Thoracic aorta (tissue), 2 donors: ENCODE results near the gene CD79B. TPM values are rescaled to one million over a fixed set of nuclear protein-coding genes. Genes with fewer than 3 reads are reported as not detected.

Source experiments
- ATAC-seq: fragments of 150-250 bp; one replicate; pipeline ENCODE4 v1.8.0; 2017; ENCODE audit warnings: low read depth; ENCODE audit not compliant: insufficient number of reproducible peaks, low FRiP score
- DNase-seq: peaks from one replicate; pipeline ENCODE4 v3.0.0-alpha.2; 2020; ENCODE audit warnings: low spot score
- H3K27ac ChIP-seq, 2 donors: fragments of 200-600 bp; sonication (generic); 1 replicate in 1 of 2; 2 replicates in 1 of 2; pipeline ENCODE4 v1.5.1; 2016; ENCODE audit warnings: mild to moderate bottlenecking in 2 of 2, moderate library complexity in 2 of 2
- H3K27me3 ChIP-seq: fragments of 200-600 bp; sonication (generic); replicated peaks from 2 replicates; pipeline ENCODE4 v1.6.0; 2016; ENCODE audit warnings: mild to moderate bottlenecking; ENCODE audit not compliant: insufficient read depth
- H3K36me3 ChIP-seq: fragments of 200-600 bp; sonication (generic); one replicate; pipeline ENCODE4 v1.5.1; 2016
- H3K4me1 ChIP-seq, 2 donors: fragments of 200-600 bp; sonication (generic); 1 replicate in 1 of 2; 2 replicates in 1 of 2; pipeline versions ENCODE4 v1.5.1 to v1.6.0; 2016; ENCODE audit warnings: low read depth in 2 of 2, mild to moderate bottlenecking in 1 of 2; ENCODE audit not compliant: control insufficient read depth in 1 of 2
- H3K4me3 ChIP-seq: fragments of 200-600 bp; sonication (generic); 2 replicates; pipeline ENCODE4 v1.5.1; 2016; ENCODE audit warnings: mild to moderate bottlenecking
- H3K9me3 ChIP-seq: fragments of 200-600 bp; sonication (generic); 2 replicates; pipeline ENCODE4 v1.5.1; 2016
- CTCF ChIP-seq: fragments of 200-600 bp; sonication (generic); IDR thresholded peaks from one replicate; pipeline ENCODE4 v1.5.1; 2019; ENCODE audit warnings: antibody characterized with exemption
- total RNA-seq, 2 donors: library from RNA; depleted of rRNA; stranded (reverse); fragments of >200 nt; gene quantifications; one replicate each; pipeline versions ENCODE4 v1.1.0 to v1.2.3, GENCODE V29; 2016

CD79B gene
- total RNA-seq, 2 donors from 2014 or later, result 4.3 to 6.0 TPM

GRCh38 chr17:63960006-63960405, 27.9 kb upstream of the CD79B start:
- no peak for TF ChIP-seq CTCF
- ATAC-seq (no peak), DNase-seq (no peak)
- peaks cover 0 to 4% of the 10 kb centered on the region in 2 donors for H3K4me1 ChIP-seq
- no peak overlapping the region for H3K4me3 ChIP-seq
- no peaks in the 10 kb centered on the region for H3K9me3 ChIP-seq
- no peaks in the 10 kb centered on the region for H3K27me3 ChIP-seq
- H3K27ac ChIP-seq, result no peak overlapping the region
- no peaks in the 10 kb centered on the region for H3K36me3 ChIP-seq

- ATAC-seq (no peak), DNase-seq (no peak)
- no peak for TF ChIP-seq CTCF
- peaks cover 0 to 3% of the 10 kb centered on the region in 2 donors for H3K4me1 ChIP-seq
- H3K27me3 ChIP-seq, result no peaks in the 10 kb centered on the region
- no peaks in the 10 kb centered on the region for H3K36me3 ChIP-seq
- H3K9me3 ChIP-seq, result no peaks in the 10 kb centered on the region
- no peak overlapping the region for H3K27ac ChIP-seq
- H3K4me3 ChIP-seq, result no peak overlapping the region
Observed at GRCh38 chr17:63956296-63956920, 24.3 kb upstream of the CD79B start.

- Histone ChIP-seq H3K4me3 (no peak overlapping the region), H3K27me3 (no peaks in the 10 kb centered on the region), H3K36me3 (no peaks in the 10 kb centered on the region), H3K27ac (no peak overlapping the region), H3K4me1 (no peaks in the 10 kb centered on the region), H3K9me3 (no peaks in the 10 kb centered on the region)
- ATAC-seq (no peak), DNase-seq (no peak)
- no peak for TF ChIP-seq CTCF
Observed at GRCh38 chr17:63955791-63956190, 23.7 kb upstream of the CD79B start.

GRCh38 chr17:63955232-63955631, 23.1 kb upstream of the CD79B start:
- TF ChIP-seq CTCF, result no peak

GRCh38 chr17:63954402-63955063, 22.4 kb upstream of the CD79B start:
- Histone ChIP-seq H3K9me3 (no peaks in the 10 kb centered on the region), H3K4me3 (no peak overlapping the region), H3K27me3 (no peaks in the 10 kb centered on the region), H3K36me3 (no peaks in the 10 kb centered on the region), H3K27ac (no peak overlapping the region), H3K4me1 (no peaks in the 10 kb centered on the region)
- no peak for DNase-seq
- TF ChIP-seq CTCF, result no peak
- ATAC-seq, result no peak

More at GRCh38 chr17:63955232-63955631, 23.1 kb upstream of the CD79B start:
- DNase-seq (no peak), ATAC-seq (no peak)
- no peaks in the 10 kb centered on the region for H3K36me3 ChIP-seq
- H3K9me3 ChIP-seq, result no peaks in the 10 kb centered on the region
- H3K4me3 ChIP-seq, result no peak overlapping the region
- H3K4me1 ChIP-seq, result no peaks in the 10 kb centered on the region
- H3K27me3 ChIP-seq, result no peaks in the 10 kb centered on the region
- H3K27ac ChIP-seq, result no peak overlapping the region
